CD4-positive, alpha-beta T cell treated with Interleukin-21 for 1 hour (primary cell): ENCODE measurements around the gene EXTL1.
"Not testable (repeated sequence)": the region's sequence is repeated elsewhere in the genome, so short reads cannot be mapped to it uniquely, and the experiment has no call there.

Source experiments
- DNase-seq: peaks from one replicate; pipeline ENCODE4 v3.0.0-alpha.2; 2020

Gene EXTL1, protein sequence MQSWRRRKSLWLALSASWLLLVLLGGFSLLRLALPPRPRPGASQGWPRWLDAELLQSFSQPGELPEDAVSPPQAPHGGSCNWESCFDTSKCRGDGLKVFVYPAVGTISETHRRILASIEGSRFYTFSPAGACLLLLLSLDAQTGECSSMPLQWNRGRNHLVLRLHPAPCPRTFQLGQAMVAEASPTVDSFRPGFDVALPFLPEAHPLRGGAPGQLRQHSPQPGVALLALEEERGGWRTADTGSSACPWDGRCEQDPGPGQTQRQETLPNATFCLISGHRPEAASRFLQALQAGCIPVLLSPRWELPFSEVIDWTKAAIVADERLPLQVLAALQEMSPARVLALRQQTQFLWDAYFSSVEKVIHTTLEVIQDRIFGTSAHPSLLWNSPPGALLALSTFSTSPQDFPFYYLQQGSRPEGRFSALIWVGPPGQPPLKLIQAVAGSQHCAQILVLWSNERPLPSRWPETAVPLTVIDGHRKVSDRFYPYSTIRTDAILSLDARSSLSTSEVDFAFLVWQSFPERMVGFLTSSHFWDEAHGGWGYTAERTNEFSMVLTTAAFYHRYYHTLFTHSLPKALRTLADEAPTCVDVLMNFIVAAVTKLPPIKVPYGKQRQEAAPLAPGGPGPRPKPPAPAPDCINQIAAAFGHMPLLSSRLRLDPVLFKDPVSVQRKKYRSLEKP

GRCh38 chr1:26021647-26022403, at the start of gene EXTL1:
Gene EXTL1, plus strand, starts transcription at chr1:26021775. Its CDS starts 872 bp downstream, at chr1:26022647.
- no peak for DNase-seq

GRCh38 chr1:25971811-25972180, 49.8 kb upstream of the EXTL1 start:
- DNase-seq: no peak

- no peak for DNase-seq
These were observed 47.8 kb upstream of the EXTL1 start for GRCh38 chr1:25973610-25974321.

DNA sequence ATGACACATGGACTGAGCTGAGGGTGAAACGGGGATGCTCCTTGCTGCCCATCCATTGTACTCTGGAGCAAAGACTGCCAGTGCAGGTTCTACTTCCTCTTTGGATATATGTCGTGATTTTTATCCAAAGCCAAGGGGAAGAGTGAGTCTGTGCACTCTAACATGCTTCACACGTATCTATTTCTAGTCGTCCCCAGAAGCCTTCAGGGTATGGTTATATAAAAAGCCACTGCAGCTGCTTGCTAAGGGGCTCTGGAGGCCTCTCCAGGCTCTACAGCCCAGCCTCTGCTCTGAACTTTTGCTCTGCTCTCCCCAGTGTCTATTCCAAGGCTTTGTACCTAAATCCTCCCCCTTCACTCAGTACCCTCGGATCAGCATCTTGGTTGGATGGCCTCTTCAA, 43.8 kb upstream of the EXTL1 start:
- DNase-seq: no peak

- DNase-seq: no peak
These were observed 43.2 kb upstream of the EXTL1 start for GRCh38 chr1:25978403-25978802.

DNA sequence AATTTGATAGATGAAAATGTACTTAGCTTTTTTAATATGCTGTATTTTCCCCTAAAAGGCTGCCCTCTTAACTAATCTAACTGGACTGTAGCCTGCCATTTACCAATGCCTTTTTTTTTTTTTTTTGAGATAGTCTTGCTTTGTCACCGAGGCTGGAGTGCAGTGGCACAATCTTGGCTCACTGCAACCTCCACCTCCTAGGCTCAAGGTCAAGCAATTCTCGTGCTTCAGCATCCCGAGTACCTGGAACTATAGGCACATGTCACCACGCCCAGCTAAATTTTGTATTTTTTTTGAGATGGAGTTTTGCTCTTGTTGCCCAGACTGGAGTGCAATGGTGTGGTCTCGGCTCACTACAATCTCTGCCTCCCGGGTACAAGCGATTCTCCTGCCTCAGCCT, 42.4 kb upstream of the EXTL1 start:
- no peak for DNase-seq

GRCh38 chr1:25985171-25985570, 36.4 kb upstream of the EXTL1 start:
- no peak for DNase-seq

GRCh38 chr1:25985670-25986069, 35.9 kb upstream of the EXTL1 start:
- DNase-seq: no peak

DNA sequence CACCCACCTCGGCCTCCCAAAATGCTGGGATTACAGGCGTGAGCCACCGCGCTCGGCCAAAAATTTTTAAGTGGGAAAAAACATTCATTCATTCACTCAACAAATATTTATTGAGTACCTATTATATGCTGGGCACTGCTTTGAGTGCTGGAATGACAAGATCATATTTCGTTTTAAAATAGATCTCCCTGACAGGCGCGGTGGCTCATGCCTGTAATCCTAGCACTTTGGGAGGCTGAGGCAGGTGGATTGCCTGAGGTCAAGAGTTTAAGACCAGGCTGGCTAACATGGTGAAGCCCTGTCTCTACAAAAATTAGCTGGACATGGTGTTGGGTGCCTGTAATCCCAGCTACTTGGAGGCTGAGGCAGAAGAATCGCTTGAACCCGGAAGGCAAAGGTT, 34.8 kb upstream of the EXTL1 start:
- not testable (repeated sequence) for DNase-seq

- no peak for DNase-seq
These were observed 33.6 kb upstream of the EXTL1 start for GRCh38 chr1:25987951-25988350.

GRCh38 chr1:25989440-25990234, 31.9 kb upstream of the EXTL1 start:
- DNase-seq: no peak

DNA sequence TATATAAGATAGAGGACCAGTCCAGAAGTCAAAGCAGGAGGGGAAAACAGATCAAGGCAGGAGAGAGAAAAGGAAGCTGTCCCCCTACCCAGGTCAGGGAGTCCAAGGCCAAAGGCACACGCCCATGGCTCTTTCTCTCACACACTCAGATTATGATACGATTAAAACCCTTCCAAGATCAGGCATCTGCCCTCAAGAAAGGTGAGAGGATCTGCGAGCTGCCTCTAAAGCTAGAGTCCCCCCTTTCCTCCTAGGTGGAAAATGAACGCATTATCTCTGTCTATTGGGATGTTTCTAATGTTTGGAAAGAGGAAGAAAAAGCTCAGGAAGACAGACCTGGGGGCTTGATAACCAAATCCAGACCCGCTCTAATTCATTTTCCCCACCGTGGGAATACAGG, 31.3 kb upstream of the EXTL1 start:
- no peak for DNase-seq

DNA sequence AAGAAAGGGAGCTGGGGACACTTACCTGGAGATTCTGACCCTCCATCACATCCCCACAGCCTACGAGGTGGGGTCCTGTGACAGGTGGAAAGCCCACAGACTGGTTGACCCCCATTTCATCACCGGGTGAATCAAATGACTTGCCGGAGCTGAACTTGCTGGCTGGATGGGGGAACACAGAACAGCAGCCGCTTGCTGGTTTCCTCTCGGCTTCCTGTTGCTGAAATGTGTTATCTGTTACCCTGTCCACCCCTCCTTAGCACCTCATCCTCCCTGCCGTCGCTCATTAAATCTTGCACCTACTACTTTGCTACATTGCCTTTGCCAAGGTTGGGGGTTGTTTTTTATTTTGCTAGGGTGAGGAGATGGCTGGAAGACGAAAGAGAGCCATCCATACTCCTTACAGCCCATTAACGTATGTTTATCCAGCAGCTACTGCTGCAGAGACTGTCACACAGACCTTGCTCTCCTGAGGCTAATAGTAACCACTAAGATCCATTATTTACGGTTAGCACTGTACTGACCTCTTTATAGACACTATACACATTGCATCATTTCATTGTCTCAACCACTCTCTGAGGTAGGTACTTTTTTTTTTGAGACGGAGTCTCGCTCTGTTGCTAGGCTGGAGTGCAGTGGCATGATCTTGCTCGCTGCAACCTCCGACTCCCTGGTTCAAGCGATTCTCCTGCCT, 30.7 kb upstream of the EXTL1 start:
- DNase-seq: peak; percentile 58

- no peak for DNase-seq
These were observed 29.5 kb upstream of the EXTL1 start for GRCh38 chr1:25991937-25992688.

- no peak for DNase-seq
These were observed 28.8 kb upstream of the EXTL1 start for GRCh38 chr1:25992689-25993171.

DNA sequence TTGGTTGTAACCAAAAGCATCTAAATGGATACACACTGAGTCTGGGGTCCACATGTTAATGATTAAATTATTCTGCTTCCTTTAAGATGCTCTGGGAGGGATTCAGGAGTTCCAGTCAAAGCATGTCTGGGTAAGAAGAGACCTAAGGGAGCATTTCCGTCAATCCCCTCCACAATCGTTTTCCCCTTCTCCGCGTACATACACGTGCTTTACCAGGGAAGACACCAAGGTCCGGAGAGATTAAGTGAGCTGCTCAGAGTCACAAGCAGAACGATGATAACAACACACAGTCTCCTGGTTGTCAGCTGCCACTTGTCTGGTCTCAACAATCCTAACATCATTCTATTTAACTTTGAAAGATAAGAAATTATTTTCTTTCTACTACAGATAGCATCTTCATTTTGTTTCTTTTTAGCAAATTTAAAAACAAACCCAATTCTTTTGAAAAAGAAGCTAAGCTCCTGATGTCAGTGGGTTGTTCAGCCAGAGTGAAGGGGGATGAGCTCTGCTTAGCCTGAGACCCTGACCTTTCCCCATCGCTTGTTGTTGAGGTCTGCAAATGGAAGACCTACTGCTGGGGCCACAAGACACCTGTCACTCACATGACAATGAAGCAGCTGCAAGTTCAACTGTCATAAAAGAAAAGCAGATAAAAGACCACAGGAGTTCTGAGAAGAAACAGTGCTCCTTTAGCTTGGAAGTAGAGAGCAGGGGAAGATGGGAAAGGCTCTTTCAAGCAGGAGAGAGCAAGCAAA, 28.2 kb upstream of the EXTL1 start:
- DNase-seq: no peak

- DNase-seq: no peak
These were observed 27.0 kb upstream of the EXTL1 start for GRCh38 chr1:25994402-25995150.

DNA sequence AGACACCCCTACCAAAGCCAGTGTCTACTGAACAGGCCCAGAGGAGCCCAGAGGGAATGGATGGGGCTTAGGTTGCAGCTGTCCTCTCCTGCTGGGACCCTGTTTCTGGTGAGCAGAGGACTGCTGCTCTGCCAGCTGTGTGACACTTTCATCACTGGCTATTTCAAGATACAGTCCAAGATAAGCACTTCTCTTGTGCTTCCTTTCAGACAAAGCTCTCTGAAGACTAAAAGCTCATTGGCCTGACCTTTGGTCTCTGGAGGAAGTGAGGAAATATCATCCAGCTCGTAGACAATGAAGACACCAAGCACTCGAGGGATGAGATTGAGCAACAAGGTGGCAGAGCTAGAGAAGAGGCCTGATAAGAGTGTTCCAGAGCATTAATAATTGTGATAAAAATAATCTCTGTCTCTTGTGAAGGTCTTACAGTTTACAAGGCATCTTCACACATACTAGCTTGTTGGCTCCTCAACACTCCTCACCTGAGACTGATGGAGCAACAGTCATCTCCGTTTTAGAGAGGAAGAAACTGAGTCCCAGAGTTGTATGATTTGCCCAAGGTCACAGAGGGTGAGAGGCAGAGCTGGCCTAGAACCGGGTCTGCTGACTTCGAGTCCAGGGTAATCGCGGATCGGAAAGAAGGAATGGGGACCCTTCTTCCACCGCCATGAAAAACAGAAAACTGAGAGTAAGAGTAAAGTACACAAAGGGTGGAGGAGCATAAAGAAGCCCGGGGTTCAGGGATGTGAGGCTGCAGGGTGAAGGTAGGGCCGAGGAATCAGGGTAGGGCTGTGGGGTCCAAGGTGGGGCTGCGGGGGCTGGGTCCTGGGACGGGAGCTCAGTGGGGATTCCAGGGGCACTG, 24.4 kb upstream of the EXTL1 start:
- peak; percentile 32 for DNase-seq
